ENCODE results near the gene BORCS6.

The BORCS6 gene

DNA sequence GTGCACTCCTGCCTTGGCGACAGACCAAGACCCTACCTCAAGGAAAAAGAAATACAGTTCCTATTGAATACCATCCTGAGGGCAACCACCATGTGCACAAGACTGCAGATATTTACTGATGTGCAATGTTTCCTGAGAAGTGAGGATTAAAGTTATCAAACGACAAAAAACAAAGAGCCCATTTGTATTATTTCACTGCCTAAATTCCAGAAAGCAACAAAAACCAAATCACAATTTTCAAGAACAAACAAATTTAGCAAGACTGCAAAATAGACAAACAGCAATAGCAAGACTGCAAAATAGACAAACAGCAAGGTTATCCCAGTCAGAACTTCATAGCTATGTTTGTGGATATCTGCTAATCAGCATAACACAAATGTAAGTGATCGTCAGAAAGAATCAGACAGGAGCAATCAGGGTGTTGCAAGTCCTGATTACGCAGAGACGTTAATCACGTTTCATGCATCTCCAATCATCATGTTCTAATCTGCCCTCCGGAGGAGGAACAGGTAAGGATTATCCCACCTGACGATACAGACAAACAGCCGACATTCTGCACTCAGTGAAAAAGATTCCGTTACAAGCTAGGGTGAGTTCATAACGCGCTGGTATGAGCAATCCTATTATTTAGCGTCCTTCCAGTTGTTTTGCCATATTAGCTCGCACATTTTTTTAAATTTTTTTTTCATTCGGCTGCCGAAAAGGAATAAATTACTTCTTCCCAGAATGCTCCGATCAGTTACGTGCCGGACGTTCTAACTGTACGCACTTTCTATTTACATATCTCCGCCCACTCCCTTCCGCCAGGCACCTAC lies 16.7 kb downstream of the BORCS6 start:
- peak; percentile 46 to 83 for DNase-seq

DNA sequence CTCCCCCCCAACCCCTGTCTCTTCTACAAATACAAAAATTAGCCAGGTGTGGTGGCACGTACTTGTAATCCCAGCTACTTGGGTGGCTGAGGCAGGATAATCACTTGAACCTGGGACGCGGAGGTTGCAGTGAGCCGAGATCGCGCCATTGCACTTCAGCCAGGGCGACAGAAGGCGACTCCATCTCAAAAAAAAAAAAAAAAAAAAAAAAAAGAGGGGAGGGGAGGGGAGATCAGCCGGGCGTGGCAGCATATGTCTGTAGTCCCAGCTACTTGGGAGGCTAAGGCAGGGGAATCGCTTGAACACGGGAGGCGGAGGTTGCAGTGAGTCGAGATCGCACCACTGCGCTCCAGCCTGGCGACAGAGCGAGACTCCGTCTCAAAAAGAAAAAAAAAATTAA lies 19.8 kb downstream of the BORCS6 start:
- peak; percentile 42 to 56 for DNase-seq

DNA sequence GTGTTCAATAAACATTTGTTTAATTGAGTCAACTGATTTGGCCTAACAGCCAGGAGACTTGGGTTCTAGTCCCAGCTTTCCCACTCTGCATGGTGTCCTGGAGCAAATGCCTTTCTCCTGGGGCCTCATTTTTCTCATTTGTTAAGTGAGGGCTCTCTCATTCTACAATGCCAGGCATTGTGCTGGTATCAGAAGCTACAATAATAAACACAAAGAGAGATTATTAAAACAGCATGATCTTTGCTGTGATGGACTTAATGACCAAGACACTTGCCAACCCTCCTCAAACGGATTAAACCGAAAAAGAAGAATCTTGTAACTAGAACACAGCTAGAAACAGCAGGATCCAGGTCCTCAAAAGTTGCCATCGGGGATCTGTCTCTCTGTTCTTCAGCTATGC lies 22.5 kb downstream of the BORCS6 start:
- no peak for DNase-seq

DNA sequence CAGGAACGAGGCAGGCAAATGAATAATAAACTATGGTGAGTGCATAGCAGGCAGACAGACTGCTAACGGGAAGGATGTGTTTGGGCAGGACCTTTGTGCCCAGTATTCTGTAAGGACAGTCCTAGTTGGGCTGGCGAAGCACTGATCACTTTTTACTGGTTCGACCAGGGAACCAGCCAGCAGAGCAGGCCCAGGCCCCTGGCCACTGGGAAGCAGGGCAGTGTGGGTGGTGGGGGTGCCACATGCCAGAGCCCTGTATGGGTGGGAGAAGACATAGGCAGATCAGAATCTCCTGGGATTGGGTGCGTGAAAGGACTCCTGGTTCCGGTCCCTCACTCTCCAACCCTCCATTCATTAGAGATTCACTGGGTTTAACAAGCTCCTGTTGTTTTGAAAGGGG lies 23.2 kb downstream of the BORCS6 start:
- DNase-seq = no peak

DNA sequence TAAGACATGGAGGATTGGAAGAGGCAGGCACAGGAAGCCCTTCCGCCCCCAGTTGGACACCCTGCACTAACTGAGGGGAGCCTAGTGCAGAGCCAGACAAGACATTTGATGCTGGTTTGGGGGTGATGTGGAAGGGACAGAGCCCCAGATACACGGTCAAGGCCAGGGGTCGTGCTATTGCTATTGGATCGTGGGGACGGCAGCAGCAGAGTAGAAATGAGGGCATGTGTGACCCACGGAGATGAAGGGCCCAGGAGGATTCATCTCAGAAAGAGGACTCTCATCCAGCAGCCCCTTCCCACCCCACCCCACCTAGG lies 25.2 kb downstream of the BORCS6 start:
- no peak for DNase-seq

DNA sequence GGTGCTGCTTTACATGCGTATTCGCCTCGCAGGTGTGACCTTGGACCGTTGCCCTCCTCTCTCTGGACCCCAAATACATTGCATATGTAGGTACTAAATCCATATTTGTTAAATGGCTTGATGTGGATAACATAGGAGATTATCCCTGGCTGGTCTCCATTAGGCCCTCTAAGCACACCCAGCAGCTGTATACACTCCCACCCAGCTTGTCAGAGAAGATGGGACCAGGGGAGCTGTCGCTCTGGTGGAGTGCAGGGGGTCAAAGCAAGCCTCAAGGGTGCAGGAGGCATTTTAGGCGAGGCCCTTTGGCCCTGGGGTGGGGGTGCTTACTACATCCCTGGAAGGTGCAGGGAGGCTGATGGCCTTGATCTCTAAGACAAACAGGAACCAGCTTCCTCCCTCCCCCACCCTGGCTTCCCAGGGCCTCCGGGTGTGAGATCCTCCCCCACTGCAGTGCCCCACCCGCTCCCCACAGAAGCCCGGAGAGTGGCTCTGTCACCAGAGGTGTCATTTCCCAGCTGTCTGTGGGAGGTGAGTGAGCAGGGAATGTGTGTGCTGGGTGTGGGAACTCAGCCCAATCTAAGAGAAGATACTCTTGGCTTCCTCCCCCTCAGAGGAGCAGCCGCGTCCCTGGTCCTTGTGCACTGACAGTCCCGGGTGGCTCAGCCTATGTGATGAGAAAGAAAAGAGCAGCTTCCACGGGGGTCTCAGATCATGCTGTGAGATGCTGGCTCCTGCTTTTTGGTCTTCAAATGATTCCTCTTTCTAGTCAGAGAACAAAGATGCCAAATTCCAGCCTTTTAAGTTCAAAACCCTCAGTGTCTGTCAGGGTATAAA lies 25.8 kb downstream of the BORCS6 start:
- peak; percentile 14 to 22 for DNase-seq

DNA sequence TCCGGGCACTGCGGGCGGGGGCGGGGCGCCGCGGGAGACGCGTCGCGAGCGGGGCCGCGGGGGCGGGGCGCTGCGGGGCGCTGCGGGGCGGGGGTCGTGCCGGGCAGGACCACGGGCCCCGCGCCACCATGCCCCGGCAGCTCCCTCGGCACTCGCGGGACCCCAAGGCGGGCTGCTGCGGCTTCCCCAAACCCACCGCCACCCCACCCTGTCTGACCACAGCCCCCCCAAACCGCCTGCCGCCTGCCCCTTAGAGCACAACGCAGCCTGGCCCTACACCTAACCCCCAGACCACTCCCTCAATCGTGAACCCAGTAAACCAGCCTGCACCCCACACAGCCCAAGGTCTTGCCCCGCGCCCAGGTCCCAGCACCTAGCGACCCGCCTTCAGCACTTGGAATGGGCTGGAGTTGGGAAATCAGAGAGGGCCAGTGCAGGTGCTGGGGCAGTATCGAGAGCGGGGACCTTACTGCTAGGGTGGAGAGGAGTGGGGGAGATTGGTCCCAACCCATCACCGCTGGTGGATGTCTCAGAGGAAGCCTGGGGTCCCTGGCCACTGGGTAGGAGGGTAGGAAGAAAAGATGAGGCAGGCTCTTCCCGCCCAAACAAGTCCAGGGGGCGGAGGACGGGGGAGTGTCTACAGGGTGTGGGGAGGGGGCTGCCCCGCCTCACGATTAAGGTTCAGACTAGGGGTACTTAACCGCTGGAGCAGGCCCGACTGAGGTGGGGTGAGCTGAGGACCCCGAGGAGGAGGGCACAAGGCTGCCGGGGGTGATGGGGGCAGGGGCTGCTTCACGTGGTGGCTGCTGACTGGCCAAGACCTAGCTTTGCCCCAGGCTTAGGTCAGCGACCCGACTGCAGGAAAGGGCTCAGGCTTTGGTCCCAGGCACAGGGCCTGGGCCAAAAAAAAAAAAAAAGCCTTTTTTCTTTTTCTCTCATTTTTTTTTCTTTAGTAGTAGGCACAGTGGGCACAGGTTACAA lies 26.7 kb downstream of the BORCS6 start:
- peak in 1 of 2 experiments; percentile 14 for DNase-seq

DNA sequence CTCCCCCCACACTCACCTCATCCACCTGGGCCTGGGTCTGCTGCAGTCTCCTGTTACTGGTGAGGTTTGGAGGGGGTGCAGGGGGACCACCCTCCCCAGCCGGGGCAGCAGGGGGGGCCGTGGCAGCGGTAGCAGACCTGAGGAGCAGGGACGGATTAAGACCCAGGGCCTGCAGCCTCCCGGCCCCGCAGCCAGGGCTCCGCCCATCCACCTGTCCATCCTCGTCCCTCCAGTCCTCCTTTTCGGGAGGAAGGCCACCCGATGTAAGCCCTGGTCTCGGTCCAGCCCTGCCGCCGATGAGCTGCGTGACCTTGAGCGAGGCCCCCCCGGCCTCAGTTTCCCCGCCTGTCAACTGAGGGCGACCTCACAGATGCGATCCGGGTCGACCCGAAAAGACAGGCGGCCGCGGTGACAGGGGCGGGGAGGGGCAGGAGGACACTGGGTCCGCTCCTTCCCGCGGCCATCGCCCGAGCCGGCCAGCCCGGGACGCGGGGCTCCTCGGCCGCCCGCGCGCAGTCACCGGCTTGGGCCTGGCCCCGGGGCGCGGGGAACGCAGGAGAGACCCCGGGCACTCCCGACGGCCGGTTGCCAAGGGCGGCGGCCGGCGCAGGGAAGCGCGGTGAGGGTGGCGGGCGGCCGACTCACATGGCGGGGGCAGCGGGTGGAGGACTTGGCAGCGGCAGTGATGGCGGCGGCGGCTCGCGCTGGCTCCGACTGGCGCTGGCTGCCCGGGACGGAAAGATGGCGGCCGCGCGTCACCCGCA lies 27.6 kb downstream of the BORCS6 start, which contains the start of gene VAMP2:
VAMP2 (minus strand) TSS at position 716 of the 764 bp plus-strand sequence; CDS start at position 647, 69 bp downstream.
- DNase-seq = peak in 1 of 2 experiments; percentile 33

DNA sequence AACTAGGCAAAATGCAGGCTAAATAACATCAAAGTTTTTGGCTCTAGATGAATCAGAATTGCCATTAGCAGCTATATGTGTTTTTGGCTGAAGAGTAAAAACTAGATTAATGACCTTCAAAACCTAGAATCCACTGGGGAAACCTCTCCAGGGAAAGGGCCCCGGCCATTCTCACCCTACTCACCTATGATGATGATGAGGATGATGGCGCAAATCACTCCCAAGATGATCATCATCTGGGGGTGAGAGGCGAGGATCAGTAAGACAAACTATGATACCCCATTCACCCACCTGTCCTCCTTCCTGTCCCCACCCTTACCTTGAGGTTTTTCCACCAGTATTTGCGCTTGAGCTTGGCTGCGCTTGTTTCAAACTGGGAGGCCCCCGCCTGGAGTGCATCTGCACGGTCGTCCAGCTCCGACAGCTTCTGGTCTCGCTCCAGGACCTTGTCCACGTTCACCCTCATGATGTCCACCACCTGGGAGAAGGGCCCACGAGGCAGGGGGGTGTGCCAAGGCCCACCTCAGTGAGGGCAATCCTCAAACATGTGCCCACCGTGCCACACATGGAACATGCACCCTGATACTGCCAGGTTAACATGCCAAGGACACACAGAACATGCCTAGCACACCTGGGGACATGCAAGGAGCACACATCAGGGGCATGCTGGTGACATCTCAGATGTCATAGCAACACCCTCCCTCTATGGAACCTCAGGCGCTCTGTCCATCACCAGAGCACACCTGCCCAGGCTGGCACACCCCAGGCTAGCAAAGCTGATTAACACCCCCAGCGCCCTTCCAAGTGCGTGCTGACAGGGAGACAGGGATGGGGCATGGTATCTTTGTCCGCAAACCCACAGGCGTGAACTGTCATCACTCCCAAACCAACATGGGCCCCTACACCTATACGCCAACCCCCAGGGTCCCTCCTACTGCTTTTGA lies 28.4 kb downstream of the BORCS6 start:
- no peak for DNase-seq

DNA sequence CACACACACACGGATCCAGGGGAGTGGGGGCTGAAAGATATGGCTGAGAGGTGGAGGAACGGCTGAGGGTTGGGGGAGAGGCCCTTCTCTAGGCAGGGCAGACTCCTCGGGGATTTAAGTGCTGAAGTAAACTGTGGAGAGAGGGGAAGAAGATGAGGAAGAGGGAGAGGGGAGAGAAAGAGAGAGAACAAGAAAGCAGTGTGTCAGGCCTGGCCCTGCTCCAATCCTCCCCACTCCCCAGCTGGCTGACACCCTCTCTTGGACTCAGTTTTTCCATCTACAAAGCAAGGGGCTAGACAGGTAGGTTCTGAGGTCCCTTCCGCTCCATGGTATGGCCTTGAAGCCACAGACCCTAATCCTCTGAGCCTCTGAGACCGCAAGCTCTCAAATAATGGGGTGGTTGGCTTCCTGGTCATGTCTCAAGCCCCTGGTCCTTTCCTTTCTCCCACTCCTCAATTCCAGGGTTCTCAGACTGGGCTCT lies 29.2 kb downstream of the BORCS6 start:
- no peak for DNase-seq

DNA sequence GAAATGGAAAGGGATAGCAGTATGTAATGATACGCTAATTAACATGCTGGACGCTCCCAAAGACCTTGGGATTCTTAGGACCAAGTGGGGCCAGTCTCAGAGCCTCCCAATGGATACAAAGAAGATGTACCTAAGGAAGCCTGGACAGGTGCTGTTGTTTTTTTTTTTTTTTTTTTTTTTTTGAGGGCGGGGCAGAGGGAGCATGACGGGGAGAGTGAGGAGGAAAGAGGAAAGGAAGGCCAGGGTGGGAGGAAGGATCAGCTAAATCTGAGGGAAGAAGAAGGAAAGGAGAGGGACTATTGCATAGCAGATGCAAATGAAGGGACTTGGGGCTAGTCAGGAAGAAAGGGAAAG lies 29.8 kb downstream of the BORCS6 start:
- no peak for DNase-seq

DNA sequence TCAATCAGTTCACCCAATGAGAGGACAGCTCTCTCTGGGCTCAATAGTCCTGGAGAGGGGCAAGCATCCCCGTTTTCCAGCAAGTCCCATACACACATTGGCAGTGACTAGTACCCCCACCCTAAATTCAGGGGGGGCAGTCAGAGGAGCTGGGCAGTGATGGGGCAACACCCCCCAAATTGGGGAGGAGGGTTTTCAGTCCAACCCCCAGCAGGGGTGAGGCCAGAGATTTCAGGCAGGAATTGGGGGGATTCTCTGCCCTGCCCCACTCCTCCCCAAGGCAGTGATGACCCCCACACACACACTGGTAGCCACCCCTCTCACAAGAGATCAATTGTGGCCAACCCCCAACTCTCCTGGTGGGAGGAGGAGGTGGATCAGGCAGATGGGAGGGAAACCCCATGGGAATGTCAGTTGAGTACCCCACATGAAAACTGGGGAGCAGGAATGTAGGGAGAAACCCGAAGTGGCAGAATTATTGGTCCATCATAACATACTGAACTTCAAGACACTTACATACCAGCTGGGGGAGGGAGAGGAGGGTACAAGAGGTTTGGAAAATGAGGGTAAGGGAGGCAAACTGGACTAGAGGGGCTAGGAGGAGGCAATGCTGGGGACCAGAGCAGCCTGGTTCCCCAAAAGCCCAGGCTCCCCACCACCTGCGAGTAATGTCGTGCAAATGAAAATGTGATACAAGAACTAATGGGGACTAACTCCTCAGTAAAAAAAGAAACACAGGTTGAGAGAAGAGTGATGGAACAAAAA lies 30.3 kb downstream of the BORCS6 start:
- no peak for DNase-seq

DNA sequence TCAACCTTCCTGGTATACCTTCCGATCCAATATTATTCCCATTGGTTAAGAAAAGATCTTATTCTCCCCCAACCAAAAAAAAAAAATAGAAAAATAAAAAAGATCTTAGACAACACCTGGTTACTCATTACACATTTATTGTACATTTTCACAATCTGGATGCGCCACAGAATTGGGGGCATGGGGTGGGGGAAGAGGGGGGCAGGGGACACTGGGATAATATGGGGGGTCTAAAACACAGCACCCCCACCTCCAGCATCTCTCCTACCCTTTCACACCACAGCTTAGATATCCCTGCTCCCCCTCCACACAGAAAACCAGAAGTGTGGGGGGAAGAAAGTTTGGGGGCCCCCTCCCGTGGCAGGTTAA lies 31.0 kb downstream of the BORCS6 start:
- no peak for DNase-seq

DNA sequence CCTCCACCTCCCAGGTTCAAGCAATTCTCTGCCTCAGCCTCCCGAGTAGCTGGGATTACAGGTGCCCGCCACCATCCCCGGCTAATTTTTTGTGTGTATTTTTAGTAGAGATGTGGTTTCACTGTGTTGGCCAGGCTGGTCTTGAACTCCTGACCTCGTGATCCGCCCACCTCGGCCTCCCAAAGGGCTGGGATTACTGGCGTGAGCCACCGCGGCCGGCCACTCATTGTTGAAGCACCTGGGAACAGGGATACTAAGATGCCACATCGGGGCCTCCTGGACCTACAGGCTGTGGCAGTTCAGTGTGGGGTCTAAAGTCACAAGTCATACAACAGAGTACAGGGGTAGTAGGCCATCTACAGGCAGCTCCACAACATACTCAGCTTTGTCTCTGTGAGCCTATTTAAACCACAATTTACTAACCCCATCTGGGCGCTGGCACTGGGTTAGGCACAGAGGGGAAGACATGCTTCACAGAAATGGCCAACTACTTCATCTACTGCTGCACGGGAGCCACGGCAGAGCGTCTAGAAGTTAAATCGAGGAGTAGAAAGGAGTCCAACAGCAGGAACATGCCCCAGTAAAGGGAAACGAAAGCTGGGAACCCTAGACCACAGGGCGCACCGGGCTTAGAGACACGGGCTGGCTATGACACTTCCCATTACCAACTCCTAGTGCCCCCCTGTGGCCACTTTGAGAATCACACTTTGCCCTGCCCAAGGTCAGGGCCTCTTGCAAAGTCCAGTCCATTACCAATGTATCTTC lies 31.5 kb downstream of the BORCS6 start:
- peak in 1 of 2 experiments; percentile 62 for DNase-seq

DNA sequence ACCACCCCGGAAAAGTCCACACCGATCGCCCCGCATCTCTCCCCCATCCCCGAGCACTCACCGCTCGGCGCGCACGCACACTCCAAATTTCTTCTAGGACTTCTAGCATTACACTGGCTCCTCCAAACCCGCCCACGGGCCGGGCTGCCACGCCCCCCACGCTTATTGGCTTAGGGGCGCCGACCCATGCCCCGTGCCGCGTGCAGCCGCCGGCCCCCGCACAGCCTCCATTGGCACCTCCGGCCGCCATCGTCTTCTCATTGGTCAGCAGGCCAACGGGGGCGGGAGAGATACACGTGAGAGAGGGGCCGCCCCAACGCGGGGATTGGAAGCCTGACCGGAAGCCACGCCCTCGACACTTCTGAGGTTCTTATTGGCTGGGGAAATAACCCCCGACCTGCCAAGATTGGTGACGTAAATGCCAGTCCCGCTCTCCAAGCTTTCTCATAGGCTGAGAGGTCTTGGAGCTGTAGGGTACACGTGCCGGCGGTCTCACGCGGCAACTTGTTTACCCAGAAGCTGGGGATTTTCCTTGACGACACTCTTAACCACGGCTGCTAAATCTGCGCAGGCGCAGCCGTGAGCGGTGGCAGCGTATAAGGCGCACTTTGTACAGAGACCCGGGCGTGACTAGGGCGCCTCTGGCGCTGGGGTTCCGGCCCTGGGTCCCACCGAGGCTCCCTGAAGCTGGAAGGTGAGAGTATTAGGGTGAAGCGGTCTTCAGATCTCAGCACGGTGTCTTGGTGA lies 33.6 kb downstream of the BORCS6 start:
- peak; percentile 91 to 97 for DNase-seq

DNA sequence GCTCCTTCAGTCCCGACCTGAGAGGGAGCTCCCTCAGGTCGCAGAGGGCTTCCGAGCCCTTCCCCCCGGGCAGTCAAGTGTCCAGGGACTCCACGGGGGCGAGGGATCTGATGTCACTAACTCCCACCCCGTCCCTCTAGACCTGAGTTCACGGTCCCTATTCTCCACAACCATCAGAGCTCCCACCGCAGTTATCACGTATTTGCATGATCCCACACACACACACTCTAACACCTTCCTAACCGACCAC lies 34.1 kb downstream of the BORCS6 start:
- no peak for DNase-seq

DNA sequence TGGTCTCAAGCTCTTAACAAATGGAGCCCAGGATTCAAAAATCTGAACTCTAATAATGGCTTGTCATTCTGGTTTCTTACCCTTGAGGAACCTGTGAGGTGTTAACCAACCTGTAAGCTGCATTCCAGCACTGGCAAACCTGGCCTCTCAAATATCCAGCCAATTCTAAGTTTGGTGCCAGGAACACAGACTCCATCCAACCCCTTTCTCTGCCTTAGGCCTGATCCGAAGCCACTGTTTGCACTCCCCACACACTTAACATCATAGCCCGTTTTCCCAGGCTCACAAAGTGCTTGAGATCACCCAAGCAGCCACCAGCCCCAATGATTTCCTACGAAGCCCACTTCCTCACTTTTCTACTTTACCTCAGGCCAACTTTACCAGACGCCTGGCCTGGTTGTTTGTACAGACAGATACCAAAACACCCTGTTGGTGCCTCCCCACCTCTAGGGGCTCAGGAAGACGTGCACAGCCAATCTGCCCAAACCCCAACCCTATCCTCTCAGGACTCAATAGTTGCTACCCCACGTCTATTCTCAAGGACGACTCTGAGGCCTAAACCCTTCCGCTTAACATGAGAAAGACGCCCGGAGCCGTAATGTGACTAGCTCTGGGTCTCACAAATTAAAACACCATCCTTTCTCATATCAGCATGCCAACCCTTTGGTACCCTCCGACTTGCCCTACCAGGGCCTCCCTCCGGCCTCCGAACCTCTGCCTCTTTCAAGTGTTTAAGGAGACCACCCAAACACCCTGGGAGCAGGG lies 34.6 kb downstream of the BORCS6 start:
- DNase-seq = no peak

DNA sequence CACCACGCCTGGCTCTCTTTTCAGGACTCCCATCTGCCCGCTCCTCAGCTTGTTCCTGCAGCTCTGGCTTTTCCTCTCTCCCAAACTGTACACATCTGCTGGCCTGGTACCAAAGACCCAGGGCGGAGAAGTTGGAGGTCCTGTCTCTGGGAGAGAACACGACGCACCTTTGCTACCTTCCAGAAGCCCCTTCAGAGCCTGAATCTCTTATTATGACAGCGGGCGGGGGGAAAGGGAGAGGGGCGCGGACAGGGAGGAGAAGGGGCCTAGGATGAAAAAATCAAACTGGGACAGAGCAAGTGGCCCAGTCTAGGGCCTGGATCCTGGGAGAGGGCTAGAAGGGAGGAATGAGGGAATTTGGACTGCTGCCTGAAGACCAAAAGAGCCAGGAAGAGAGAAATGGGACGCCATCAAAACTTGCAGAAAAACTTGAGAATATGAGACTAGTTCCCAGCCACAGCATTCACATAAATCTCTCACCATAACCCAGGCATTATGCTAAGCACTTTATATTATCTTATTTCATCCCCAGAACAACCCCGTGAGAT lies 35.3 kb downstream of the BORCS6 start:
- no peak for DNase-seq
